HG03103 (cell line): ENCODE data around the gene PGA4.

Experiments
- ATAC-seq: cut with Tn5 transposase; IDR thresholded peaks from one replicate; pipeline ENCODE4 v1.9.1; 2021; ENCODE audit warnings: low read depth; ENCODE audit not compliant: unreplicated experiment

The PGA4 gene

GRCh38 chr11:61277186-61278000 lies 55.2 kb downstream of the PGA4 start:
- ATAC-seq = no peak

DNA sequence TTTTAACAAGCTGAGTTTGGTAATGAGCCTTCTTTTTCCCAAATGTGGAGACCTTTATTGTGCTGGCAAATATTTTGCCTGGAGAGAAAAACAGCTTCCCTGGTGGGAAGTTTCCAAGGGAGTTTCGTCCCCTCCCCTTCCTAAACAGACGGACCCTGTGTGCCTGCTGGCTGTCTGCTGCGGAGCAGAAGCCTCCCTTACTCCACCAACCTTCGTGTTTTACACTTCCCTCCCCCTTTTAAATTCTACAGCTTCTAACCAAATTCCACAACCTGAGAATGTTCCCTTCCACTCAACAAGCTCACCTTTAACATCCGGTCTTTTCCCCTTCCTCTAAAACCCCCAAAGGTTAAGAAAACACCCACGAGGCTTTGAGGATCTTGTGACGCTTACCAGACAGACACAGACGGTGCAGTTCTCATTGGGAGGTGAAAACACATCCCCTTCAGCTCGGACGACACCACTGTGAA lies 55.9 kb downstream of the PGA4 start:
- no peak for ATAC-seq

GRCh38 chr11:61279934-61280659 lies 58.0 kb downstream of the PGA4 start:
- ATAC-seq = no peak

DNA sequence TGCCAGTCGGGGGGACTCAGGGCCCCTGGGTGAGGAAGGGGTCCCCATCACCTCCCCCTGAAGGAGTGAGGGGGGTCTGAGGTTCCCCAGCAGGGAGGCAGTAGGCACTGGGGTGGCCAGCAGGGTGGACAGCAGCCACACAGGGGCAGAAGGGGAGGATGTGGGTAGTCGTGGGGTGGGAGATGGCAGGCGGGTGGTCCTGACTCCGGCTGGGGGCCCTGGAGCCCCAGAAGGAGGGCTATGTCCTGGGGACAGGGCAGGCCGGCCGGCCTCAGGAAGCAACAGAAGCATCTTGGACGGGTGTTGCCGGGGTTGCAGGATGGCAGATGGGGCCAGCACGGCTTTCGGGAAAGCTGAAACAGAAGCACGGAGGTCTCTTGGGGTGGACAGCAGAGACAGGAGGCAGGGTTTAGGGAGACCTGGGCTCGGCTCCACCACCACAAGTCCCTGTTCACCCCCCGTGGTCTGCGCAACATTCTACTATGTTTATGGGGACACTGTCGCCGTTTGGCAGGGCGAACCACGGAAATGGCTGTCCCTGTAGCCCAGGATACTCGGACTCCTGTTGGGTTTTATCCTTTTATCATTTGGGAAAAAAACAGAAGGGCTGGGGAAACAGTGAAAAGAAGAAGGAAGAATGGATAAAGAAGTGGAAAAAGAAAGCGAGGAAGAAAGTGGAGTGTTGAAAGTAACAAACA lies 58.9 kb downstream of the PGA4 start:
- no peak for ATAC-seq
